Measurements from ENCODE around the gene LSAMP. TPM values are rescaled to one million over a fixed set of nuclear protein-coding genes. Genes with fewer than 3 reads are reported as not detected.
"Not testable (repeated sequence)": the region's sequence is repeated elsewhere in the genome, so short reads cannot be mapped to it uniquely, and the experiment has no call there.

Gene LSAMP
- total and polyA plus RNA-seq, 2 experiments from 2014 or later = 4.6 to 6.0 TPM

DNA sequence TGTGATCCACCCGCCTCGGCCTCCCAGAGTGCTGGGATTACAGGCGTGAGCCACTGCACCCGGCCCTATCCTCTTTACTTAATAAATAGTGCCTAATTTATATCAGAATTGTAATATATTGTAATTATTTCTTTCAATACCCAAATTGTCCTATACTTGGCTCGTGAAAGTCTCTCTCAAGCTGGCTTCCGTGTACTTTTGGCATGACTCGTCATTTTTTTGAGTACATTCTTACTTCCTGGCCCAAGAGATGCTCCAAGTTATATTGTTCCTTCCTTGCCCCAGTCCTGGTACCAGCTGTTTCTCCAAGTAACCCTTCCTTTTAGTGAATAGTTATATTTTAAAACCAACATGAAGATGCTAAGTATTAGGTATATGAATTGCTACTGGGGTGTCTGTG lies 366.7 kb downstream of the LSAMP start:
- TF ChIP-seq, protein P1, sequence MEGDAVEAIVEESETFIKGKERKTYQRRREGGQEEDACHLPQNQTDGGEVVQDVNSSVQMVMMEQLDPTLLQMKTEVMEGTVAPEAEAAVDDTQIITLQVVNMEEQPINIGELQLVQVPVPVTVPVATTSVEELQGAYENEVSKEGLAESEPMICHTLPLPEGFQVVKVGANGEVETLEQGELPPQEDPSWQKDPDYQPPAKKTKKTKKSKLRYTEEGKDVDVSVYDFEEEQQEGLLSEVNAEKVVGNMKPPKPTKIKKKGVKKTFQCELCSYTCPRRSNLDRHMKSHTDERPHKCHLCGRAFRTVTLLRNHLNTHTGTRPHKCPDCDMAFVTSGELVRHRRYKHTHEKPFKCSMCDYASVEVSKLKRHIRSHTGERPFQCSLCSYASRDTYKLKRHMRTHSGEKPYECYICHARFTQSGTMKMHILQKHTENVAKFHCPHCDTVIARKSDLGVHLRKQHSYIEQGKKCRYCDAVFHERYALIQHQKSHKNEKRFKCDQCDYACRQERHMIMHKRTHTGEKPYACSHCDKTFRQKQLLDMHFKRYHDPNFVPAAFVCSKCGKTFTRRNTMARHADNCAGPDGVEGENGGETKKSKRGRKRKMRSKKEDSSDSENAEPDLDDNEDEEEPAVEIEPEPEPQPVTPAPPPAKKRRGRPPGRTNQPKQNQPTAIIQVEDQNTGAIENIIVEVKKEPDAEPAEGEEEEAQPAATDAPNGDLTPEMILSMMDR (IDR thresholded peaks at IDR 0.05; ENCODE audit: low read depth, low read length) = no peak
- H3K27ac ChIP-seq = no peak overlapping the region
- H3K4me1 ChIP-seq (ENCODE audit: low read depth) = peaks cover 6% of the 10 kb centered on the region
- H3K27me3 ChIP-seq = no peaks in the 10 kb centered on the region
- H3K36me3 ChIP-seq = no peaks in the 10 kb centered on the region
- no peak for DNase-seq (ENCODE audit: low read depth in 1 of 2, low spot score in 1 of 2)
- H3K4me3 ChIP-seq = no peak overlapping the region
- H3K9me3 ChIP-seq (ENCODE audit: low read depth) = no peaks in the 10 kb centered on the region

DNA sequence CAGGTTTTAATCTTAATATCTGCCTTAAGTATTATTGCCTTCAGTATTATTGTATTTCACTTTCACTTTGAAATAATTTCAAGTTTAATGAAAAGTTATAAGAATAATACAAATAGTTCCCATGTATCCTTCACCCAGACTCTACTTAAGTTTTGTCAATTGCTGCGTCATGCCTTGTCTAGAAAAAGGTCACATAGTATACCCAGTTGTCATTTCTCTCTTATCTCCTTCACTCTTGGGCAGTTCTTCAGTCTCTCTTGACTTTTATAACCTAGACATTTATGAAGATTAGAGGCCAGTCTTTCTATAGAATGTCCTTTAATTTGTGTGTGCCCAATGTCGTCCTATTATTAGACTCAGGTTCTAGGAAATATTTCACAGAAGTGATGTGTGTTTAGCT lies 367.7 kb downstream of the LSAMP start:
- Histone ChIP-seq H3K9me3 (ENCODE audit: low read depth) (no peaks in the 10 kb centered on the region), H3K4me1 (ENCODE audit: low read depth) (peaks cover 6% of the 10 kb centered on the region), H3K36me3 (no peaks in the 10 kb centered on the region), H3K4me3 (no peak overlapping the region), H3K27ac (no peak overlapping the region), H3K27me3 (no peaks in the 10 kb centered on the region)
- TF ChIP-seq, protein P1 (IDR thresholded peaks at IDR 0.05; ENCODE audit: low read depth, low read length) = no peak
- DNase-seq (ENCODE audit: low read depth in 1 of 2, low spot score in 1 of 2) = no peak

DNA sequence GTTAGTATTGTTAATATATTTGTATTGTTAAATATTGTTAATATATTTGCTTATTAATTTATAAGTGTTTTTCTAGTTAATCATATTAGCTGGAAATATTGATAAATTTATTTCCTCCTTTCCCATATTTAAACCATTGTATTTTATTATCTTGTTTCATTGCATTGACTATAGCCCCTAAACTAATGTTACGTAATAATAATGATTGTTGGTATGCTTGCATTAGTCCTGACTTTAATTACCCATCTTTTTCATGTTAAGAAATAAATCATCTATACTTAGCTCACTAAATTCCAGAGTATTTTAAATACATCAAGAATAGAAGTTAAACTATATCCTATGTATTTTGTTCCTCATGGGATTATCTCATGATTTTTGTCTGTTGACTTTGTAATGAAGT lies 368.2 kb downstream of the LSAMP start:
- DNase-seq (ENCODE audit: low read depth in 1 of 2, low spot score in 1 of 2) = no peak
- Histone ChIP-seq H3K9me3 (ENCODE audit: low read depth) (no peaks in the 10 kb centered on the region), H3K27ac (no peak overlapping the region), H3K27me3 (no peaks in the 10 kb centered on the region), H3K36me3 (no peaks in the 10 kb centered on the region), H3K4me1 (ENCODE audit: low read depth) (peaks cover 6% of the 10 kb centered on the region), H3K4me3 (no peak overlapping the region)
- TF ChIP-seq, protein P1 (IDR thresholded peaks at IDR 0.05; ENCODE audit: low read depth, low read length) = no peak

DNA sequence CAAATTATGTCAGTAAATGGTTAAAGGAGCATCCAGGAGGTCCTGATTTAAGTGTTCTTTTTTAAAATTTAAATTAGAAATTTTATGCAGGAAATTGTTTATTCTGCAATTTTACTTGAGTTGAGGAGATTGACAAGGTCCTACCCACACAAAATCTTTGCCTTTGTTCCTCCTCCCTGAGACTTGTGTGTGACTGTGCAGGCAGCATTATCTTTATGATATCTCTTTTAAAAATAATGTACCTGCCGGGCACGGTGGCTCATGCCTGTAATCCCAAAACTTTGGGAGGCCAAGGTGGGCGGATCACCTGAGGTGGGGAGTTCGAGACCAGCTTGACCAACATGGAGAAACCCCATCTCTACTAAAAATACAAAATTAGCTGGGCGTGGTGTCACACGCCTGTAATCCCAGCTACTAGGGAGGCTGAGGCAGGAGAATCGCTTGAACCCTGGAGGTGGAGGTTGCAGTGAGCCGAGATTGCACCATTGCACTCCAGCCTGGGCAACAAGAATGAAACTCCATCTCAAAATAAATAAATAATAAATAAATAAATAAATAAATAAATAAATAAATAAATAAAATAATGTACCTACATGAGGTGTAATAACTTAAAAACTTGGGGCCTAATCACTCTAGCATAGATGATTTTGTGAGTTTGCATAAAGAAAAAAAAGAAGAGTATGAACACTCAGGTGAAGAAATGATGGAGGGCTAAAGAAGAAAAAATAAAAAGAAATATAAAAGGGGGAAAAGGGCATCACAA lies 374.6 kb downstream of the LSAMP start:
- H3K9me3 ChIP-seq (ENCODE audit: low read depth); H3K27ac ChIP-seq; H3K4me1 ChIP-seq (ENCODE audit: low read depth); DNase-seq (ENCODE audit: low read depth in 1 of 2, low spot score in 1 of 2); H3K36me3 ChIP-seq; H3K4me3 ChIP-seq; H3K27me3 ChIP-seq: not testable (repeated sequence)

DNA sequence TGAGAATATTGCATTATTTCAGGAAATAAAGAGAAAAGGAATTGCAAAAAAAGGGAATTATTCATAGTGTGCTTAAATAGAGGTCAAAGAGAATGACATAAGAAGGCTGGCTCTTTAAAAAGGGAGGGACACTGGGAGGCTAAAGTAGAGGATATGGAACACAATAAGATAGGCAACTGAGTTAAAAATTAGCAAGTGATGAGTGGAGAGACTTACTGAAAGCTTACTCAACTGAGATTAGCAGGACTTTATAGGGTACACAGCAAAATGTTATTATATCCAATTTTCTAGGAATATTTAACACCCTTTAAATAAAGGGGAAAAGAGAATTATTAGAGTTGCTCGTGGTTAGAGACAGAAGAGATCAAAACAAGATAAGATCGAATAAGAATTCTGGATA lies 375.2 kb downstream of the LSAMP start:
- Histone ChIP-seq H3K36me3 (no peaks in the 10 kb centered on the region), H3K9me3 (ENCODE audit: low read depth) (no peaks in the 10 kb centered on the region), H3K27ac (no peak overlapping the region), H3K4me1 (ENCODE audit: low read depth) (no peaks in the 10 kb centered on the region), H3K4me3 (no peak overlapping the region), H3K27me3 (no peaks in the 10 kb centered on the region)
- TF ChIP-seq, protein P1 (IDR thresholded peaks at IDR 0.05; ENCODE audit: low read depth, low read length) = no peak
- no peak for DNase-seq (ENCODE audit: low read depth in 1 of 2, low spot score in 1 of 2)

DNA sequence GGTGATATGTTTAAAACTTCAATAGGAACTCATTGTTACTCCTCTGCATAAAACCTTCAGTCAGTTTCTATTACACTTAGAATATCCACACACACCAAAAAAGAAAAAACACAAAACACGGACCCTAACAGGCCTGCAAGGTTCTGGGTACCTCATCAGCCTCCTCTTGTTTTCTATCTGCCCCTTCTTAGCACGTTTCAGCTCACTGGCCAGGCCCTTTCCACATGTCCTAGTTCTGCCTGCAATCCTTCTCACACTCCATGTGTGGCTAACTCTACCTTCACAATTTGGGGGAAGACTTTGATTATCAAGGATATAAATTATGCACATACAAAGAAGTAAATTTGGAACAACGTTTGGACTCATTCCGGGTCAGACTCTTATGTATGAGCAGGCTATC lies 376.3 kb downstream of the LSAMP start:
- no peak for DNase-seq (ENCODE audit: low read depth in 1 of 2, low spot score in 1 of 2)
- Histone ChIP-seq H3K27me3 (no peaks in the 10 kb centered on the region), H3K4me3 (no peak overlapping the region), H3K9me3 (ENCODE audit: low read depth) (no peaks in the 10 kb centered on the region), H3K36me3 (no peaks in the 10 kb centered on the region), H3K27ac (no peak overlapping the region), H3K4me1 (ENCODE audit: low read depth) (no peaks in the 10 kb centered on the region)
- TF ChIP-seq, protein P1 (IDR thresholded peaks at IDR 0.05; ENCODE audit: low read depth, low read length) = no peak
